ACHN (cell line): Measurements from ENCODE around the gene TUBB3.

Experiments
- DNase-seq: peaks from one replicate; pipeline ENCODE4 v3.0.0-alpha.2; 2015
- in situ Hi-C: cut with HindIII; loops from 2 replicates; pipeline ENCODE4 v1.10.0; 2017; ENCODE audit warnings: low sequenced_read_pairs, low pct_ligation_motif_present, low pct_unique_long_range_greater_than_20kb

Gene TUBB3

GRCh38 chr16:89898201-89898967, 24.8 kb upstream of the TUBB3 start:
- in situ Hi-C loops = no loop called here
- DNase-seq = no peak

- in situ Hi-C loops = no loop called here
- no peak for DNase-seq
These were observed 23.2 kb upstream of the TUBB3 start for GRCh38 chr16:89899879-89900481.

DNA sequence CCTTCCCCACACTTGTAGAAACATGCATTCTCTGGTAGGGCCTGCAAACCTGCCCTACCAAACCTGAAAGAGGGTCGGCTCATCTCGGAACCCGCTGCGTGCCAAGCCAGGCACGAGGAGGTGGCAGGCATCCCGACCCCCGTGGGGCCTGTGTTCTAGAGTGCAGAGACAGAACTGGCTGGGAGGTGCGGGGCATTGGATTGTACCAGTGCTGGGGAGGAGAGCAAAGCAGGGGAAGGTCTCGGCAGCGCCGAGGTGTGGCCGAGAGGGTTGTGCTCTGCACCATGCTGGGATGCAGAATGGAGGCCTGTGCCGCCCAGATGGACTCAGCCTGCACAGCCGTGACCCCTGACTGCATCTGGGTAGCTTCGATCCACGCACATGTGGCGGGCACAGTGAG, 22.3 kb upstream of the TUBB3 start:
- in situ Hi-C loops = no loop called here
- no peak for DNase-seq

GRCh38 chr16:89902980-89903379, 20.2 kb upstream of the TUBB3 start:
- in situ Hi-C loops = no loop called here

DNA sequence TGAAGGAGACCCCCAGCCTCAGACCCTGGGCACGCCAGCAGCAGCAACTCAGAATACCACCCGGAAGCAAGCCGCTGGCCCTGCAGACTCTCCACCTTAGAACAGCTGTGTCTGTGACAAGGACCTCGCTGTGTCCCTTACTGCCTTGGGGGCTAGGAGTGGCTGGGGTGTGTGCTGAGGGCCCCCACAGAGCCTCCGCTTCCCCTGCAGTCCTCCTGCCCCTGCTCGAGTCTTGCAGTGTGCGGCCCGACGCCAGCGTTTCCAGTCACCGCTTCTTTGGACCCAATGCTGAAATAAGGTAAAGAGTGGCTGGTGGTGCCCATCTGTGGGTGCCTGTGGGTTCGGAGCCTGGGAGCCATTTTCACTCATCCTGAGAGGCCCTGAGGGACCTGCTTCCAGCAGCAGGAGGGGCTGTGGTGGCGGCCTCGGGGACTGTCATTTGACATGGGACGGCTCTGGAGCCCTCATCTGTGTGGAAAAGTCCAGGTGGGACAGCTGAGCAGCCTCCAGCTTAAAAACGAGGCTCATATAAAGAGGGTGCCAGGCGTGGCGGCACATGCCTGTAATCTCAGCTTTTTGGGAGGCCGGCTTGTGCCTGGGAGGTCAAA, 19.1 kb upstream of the TUBB3 start:
- in situ Hi-C loops = no loop called here
- DNase-seq = no peak

More at GRCh38 chr16:89902980-89903379, 20.2 kb upstream of the TUBB3 start:
- no peak for DNase-seq

DNA sequence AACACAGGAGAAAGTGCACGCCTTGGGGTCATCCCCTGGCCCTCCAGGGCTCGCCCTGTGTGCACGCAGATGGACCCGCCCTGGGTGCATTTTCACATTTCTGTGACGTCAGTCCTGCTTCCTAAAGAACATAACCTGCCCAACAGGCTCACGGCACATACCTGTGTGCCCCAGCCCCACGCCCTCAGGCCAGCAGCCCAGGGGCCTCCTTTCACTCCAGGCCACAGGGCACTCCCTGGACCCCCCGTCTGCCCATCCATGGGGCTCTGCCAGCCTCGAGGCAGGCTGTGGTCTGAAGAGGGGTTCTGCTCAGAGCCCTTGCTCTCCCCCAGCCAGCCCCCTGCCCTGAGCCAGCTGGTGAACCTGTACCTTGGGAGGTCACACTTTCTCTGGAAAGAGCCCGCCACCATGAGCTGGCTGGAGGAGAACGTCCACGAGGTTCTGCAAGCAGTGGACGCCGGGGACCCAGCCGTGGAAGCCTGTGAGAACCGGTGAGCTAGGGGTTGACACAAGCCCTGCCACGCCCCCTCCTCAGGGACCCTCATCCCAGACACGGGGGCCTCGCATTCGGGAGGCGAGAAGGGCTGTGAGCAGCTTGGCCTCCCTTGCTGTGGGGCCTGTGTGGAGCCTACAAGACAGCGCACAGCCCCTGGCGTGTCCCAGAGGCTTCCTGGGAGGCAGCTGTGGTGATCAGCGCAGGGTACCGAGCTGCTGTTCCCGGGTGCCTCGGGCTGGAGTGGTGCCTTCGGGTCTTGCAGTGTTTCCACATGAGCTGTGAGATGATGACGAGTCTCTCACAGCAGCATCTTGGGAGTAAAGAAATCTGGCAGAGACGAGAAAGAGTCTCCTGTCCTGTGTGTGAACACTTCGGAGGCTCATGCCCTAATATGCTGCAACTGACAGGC, 18.3 kb upstream of the TUBB3 start:
- in situ Hi-C loops = no loop called here
- no peak for DNase-seq

DNA sequence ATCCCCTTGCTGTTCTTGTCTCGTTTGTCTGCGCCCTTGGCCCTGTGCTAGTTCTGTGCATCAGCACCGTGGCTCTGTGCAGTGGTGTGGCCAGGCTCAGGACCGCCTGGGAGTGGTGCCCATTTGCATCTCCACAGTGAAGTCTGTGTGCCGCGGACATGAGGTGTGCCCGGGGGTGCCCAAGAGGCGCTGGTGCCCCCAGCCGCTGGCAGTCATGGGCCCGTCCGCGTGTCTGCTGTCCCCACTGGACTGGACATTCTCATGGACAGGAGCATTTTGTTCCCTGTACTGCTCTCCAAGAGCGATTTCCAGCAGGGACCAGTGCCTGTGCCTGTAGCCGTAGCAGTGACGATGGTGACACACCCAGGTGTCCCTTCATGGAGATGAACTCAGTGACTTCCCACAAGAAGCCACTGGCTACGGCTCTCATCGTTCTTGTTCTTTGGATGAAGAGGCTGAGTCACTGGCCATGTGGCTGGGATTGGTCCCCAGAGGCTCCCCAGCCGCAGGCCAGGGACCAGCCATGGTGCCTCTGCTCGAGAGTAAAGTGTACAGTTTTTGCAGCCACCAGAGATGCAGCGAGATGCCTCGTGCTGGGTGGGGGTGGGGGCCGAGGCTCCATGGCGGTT, 17.5 kb upstream of the TUBB3 start:
- in situ Hi-C loops = no loop called here
- DNase-seq = no peak

DNA sequence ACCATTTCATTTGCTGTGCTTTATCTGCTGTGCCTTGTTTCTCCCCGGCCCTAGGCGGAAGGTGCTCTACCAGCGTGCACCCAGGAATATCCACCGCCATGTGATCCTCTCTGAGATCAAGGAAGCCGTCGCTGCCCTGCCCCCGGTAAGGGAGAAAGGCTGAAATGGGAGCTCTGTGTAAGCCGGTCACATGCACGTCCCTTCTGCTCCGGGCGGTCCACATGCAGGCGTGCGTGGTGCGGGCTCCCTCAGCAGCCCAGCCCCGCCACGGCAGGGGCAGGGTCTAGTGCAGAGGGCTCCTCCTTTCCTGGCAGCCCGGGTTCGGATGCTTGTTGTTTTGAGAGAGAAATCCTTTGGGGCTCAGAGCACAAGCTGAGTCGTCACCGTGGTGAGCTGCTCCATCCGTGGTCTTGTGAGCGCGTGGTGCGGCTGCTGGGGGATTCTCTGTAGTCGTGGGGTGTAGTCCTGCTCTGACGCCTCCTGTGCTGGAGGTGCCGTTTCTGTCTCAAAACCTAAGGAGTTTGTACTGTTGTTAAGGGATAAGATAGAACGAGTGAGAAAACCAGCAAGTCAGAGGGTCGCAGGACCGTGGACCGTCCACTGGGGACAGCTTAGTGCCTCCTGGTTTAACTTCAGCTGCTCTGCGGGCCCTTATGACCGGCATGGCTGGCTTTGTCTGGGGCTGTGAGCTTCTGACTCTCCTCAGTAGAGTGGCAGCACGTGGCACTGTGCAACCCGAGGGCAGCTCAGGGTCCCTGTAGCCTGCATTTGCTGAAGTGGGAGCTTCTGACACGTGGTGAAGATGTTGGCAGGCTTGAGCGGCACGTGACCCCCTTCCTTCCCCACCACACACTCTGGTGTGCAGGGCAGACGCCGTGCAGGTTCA, 16.8 kb upstream of the TUBB3 start:
- in situ Hi-C loops = no loop called here
- no peak for DNase-seq

- DNase-seq = no peak
- in situ Hi-C loops = no loop called here
These were observed 15.9 kb upstream of the TUBB3 start for GRCh38 chr16:89907055-89907814.

DNA sequence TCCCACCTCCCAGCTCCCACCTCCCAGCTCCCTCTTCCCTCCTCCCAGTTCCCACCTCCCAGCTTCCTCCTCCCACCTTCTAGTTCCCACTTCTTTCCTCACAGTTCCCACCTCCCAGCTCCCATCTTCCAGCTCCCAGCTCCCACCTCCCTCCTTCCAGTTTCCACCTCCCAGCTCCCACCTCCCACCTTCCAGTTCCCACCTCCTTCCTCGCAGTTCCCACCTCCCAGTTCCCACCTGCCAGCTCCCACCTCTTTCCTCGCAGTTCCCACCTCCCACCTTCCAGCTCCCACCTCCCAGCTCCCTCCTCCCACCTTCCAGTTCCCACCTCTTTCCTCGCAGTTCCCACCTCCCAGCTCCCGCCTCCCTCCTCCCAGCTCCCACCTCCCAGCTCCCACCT, 14.9 kb upstream of the TUBB3 start:
- in situ Hi-C loops = no loop called here
- no peak for DNase-seq

DNA sequence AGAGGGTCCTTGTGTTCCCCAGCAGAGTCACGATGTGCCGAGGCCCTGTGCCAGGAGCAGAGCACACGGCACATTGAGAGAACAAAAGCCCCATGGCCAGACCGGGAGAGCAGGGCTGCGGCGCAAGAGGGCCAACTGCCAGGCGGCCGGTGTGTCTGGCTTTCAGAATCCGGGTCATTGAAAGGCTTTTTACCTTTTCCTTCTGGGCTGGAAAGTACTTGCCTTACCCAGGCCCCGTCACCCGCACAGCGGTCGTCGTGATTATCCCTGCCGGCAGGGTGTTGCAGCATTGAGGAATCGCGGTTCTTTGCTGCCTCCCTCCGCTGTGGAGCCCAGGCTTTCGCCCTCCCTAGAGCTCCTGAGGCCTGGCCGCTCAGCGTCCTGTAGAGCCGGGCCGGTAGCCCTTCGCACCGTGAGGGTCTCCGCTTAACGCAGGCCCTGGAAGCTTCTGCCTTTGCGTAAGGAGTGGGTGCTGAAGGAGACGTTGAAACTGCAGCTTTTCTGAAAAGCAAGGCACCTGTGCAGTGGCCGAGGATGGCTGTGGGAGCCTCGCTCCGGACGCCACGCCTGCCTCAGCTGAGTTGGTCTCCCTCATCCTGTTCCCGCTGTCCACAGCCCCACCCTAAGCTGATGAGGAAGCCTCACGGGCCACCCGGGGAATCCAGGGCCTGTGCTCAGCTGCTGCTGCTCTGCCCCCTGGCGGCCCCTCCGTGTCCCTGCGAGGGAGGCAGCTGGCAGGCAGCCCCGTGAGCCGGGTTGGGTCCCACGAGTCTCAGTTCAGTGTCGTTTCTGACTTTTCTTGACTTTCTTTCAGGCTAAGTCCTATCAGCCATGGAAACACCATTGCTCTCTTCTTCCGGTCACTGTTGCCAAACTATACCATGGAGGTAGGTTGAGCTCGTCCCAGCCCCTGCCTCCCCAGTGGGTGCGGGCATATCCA, 13.1 kb upstream of the TUBB3 start:
- in situ Hi-C loops = no loop called here
- peak; percentile 85 for DNase-seq

DNA sequence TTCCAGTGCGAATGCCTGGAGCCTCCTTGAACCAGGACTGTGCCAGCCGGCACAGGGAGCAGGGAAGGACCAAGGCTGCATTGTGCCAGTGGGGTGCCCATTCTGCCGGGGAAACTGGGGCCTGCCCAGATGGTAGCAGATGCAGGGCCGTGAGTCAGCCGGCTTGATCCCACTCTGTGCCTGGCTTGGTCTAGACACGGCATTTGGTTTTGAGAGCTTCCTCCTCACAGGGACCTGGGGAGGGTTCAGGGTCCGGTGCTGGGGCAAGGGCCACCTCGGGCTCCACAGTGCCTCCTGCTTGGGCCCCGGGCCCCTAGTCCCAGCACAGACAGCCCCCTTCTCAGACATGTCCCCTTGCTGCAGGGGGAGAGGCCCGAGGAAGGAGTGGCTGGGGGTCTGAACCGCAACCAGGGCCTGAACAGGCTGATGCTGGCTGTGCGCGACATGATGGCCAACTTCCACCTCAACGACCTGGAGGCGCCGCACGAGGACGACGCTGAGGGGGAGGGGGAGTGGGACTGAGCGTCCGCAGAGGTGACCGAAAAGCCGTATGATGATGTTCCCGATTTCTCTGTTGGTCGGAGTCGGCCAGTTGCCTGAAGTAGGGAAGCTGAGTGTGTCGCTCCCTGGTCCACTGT, 12.3 kb upstream of the TUBB3 start:
- DNase-seq = no peak
- in situ Hi-C loops = no loop called here

GRCh38 chr16:89911375-89911774, 11.8 kb upstream of the TUBB3 start:
- no peak for DNase-seq
- in situ Hi-C loops = no loop called here

GRCh38 chr16:89912143-89912542, 11.0 kb upstream of the TUBB3 start:
- no peak for DNase-seq
- in situ Hi-C loops = no loop called here

- in situ Hi-C loops = no loop called here
- no peak for DNase-seq
These were observed 10.5 kb upstream of the TUBB3 start for GRCh38 chr16:89912627-89913026.
